Dermis blood vessel endothelial cell (primary cell): ENCODE results near the gene OVCA2. TPM values are rescaled to one million over a fixed set of nuclear protein-coding genes. Genes with fewer than 3 reads are reported as not detected.
"Not testable (repeated sequence)": the region's sequence is repeated elsewhere in the genome, so short reads cannot be mapped to it uniquely, and the experiment has no call there.

Experiments used
- DNase-seq: peaks from one replicate; pipeline ENCODE4 v3.0.0; 2010
- total RNA-seq: library from RNA; depleted of rRNA; stranded (reverse); fragments of >200 nt; gene quantifications from 2 replicates; pipeline ENCODE4 v1.2.3, GENCODE V29; 2014

The OVCA2 gene
- 43.5 and 77.1 TPM in 2 replicates for total RNA-seq

DNA sequence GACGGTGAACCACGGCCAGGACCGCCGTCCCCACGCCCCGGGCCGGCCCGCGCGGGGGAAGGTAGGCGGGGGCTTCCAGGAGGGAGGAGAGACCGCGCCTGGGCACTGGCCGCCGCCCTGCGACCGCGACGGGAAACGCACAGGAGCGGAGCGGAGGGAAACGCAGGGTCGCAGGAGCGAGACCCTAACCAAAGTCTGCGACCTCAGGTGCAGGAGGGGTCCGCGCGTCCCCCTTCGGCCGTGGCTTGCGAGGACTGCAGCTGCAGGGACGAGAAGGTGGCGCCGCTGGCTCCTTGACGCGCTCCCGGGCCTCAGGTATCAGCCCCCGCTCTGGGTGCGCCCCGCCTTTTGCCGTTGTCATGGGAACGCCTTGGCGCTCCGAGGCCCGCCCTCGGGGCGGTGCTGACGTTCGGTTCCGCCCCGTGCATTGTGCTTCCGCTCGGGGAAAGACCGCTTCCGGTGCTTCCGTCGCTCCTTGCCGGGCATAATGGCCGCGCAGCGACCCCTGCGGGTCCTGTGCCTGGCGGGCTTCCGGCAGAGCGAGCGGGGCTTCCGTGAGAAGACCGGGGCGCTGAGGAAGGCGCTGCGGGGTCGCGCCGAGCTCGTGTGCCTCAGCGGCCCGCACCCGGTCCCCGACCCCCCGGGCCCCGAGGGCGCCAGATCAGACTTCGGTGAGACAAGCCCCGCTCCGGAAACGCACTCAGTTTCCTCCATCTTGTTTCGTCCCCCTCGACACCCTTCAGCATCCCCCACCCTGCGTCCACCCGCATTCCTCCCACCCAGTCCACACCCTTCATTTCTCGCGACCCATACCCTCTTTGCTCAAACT is at the start of gene OVCA2:
Gene OVCA2, plus strand, starts transcription at position 462 of the 829 bp plus-strand sequence. Its CDS starts 26 bp downstream, at position 488.
- DNase-seq, result peak; percentile 96

DNA sequence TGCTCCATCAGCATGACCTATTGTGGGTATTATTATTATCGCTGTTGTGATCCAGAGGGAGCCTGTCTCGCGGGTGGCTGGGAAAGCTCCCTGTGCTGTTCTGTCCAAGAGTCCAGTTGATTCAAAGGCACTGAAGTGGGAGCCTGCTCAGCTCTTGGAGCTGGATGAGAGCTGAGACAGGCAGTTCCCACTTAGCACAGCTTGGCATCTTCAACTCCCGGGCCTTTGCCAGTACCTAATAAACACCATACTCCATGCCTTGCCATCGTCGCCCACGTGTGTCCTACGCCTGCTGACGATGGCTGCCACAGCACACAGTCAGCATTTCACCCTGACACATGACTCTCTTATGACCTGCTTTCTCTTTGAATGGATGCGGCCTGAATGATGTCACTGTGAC is 49.3 kb upstream of the OVCA2 start:
- DNase-seq, result no peak

- no peak for DNase-seq
Measured at GRCh38 chr17:1994707-1995106, 47.1 kb upstream of the OVCA2 start.

GRCh38 chr17:1995321-1995892 is 46.4 kb upstream of the OVCA2 start:
- DNase-seq, result no peak

DNA sequence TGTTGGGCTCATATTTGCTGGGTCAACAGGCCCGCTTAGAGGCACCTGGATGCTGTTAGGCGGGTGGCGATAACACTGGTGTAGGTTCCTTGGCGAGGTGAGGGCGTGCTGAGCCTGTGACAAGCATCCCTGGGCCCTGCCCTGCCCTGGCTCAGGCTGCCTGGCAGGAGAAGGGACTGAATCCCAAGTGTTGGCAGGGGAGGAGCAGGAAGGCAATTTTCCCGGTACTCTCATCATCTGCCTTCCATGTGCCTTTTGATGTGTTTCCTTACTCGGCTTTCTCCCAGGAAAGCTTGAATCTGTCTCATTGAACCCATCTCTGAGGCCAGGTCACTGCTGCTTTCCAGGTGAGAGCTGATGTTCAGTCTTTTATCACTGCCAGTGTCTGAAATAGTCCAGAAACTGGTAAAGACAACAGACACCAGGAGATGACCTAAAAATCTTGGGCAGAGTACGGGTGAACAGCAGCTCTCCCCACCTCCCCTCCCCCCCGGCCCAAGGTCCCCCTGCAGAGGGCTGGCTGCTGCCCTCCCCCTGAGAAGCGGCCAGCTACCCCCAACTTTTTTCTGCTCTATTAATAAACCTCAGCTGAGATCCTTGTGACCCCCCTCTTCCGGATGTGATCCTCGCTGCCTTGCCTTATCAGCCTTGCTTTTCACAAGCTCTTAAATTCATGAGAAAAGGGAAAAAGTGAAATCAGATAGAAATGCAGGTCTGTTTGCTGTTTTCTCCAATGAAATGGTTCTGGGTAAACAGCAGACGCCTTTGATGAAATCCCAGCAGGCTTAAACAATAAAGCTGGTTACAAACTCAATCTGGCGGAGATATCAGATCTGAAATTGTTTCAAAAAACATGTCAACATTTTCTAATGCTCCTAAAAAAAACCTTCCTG is 45.7 kb upstream of the OVCA2 start:
- DNase-seq, result no peak

DNA sequence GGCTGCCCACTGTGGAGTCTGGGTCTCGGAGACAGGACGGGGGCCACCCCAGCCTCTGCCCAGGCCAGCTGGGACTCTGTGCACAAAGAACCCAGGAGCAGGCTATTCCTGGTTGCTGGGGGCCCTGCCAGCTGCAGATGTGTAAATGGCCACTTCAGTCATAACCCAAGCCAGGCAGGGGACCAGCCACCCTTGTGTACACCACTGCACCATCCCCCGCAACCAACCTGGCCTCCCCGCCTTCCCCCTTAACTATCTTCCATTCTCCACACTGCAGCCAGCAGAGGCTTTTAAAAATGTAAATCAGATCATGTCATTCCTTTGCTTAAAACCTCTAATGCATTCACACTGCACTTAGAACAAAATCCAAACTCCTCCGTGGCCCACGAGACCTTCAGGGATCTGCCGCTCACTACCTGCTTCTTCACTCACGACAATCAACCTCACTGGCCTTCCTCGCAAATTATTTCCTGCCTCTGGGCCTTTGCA is 45.0 kb upstream of the OVCA2 start:
- no peak for DNase-seq

- DNase-seq, result no peak
Measured at GRCh38 chr17:1997289-1997926, 44.4 kb upstream of the OVCA2 start.

- peak; percentile 23 for DNase-seq
Measured at GRCh38 chr17:1997927-1998742, 43.7 kb upstream of the OVCA2 start.

DNA sequence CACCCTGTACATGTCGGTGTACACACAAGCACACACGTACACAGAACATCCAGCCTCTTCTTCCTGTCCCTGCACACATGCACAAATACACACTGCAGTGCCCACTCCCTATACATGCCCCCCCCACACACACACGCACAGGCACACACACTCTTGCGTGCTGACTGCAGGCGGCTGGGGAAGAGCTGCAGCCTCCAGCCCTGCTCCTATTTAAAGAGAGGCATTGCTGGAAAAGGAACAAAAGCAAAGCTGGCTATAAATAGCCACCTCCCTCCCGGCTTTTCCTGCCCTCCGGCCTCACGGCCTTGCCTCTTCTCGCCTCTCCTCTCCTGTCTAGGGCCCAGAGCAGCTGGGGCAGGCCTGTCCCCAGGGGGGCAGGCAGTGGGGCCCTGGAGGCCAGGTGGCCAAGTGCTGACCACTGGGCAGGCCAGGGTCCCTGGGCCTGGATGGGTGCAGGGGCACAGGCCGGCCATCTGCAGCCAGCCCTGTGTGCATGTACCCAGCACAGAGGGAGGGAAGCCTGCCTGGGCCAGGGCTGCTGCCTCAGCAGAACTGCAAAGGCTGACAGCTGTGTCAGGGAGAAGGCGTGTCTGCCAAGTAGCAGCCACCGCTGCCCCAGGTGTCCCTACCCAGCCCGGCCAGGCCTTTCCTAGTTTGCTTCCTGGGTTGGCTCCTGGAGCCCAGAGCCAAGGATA is 42.1 kb upstream of the OVCA2 start:
- peak; percentile 43 for DNase-seq

- no peak for DNase-seq
Measured at GRCh38 chr17:2002767-2003329, 39.0 kb upstream of the OVCA2 start.

DNA sequence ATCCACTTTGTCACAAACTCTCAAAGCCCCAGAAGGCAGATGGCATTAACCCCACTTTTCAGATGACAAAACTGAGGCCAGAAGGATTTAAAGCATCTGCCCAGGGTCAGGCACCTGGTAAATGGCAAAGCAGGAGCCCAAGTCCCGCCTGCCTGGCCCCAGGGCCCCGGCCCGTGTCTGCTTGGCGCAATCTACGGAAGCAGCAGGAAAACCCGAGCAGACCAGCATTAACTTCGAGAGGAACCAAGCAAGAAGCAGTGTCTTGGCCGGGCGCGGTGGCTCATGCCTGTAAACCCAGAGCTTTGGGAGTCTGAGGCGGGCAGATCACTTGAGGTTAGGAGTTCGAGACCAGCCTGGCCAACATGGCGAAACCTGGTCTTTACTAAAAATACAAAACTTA is 38.3 kb upstream of the OVCA2 start:
- DNase-seq, result no peak

DNA sequence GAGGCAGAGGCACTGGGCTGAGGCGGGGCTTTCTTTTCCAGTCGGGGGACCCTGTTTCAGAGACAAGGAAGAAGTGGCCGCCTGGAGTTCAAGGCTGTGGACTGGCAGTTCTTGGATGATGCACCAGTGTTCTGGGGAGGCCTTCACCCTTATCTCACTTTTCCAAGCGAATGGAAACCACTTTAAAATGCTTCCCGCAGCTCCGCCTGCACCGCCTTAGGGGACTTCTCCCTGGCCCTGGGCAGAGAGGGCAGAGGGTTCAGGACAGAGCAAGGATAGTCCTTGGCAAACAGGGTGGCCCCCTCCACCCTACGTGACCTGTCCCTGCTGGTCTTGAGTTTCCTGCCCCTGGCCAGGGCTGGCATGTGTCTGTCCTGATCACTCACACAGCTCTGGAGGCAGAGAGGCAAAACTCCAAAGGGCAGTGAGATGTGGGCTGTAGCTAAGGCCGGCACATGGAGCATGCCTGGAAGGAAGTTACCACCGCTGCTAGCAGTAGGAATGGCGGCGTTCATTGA is 37.3 kb upstream of the OVCA2 start:
- DNase-seq, result no peak

DNA sequence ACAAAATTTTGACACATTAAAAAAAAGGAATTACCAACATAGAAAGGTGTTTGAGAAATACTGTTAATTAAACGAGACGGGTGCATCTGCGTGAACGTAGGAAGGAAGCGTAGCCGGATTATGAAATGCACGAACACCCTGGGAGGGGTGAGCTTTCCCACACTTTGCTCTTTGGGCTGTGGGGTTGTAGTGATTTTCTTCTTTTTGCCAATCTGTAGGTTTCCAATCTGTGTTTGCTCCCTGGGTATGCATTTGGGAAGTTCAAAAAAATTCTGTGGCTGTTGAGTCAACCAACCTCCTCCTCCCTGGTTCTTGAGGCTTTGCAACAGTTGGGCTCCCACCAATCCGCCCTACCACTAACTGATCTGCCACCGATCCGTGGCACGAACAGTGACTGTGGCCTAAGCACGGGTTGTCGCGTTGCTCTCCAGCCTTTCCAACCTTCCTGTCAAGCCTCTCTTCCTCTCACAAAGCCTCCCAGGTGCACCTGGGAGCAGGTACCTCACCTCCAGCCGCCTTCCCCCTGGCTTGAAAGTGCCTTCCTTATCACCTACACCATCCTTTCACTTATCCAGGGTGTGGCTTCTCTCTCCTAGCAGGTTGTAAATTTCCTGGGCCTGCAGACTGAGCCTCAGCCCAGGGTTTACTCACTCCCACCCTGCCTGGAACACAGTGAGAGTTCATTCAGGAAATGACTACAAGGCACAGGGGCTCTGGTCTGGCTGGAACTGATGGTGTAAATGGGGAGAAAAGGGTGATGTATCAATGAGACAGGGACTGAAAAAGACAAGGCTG is 33.3 kb upstream of the OVCA2 start:
- no peak for DNase-seq

DNA sequence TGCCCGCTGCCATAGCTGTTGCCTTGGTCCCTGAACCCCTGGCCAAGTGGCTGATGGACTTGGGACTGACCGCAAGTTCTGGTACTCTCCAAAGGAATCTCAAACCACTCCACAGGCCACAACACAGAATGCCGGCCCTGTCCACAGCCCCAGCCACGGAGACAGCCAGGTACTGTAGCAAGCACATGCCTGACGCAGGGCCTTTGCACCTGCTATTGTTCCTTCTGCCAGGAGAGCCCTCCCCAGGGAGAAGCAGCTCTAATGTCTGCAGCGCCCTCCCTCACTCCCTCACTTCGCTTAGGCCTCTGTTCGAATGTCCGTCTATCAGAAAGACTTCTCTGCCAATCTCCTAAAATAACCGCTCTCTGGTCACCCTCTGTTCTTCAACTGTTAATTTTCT is 32.1 kb upstream of the OVCA2 start:
- no peak for DNase-seq

GRCh38 chr17:2011411-2012371 is 30.1 kb upstream of the OVCA2 start:
- DNase-seq, result no peak

GRCh38 chr17:2012499-2012898 is 29.3 kb upstream of the OVCA2 start:
- no peak for DNase-seq

- not testable (repeated sequence) for DNase-seq
Measured at GRCh38 chr17:2013220-2013993, 28.4 kb upstream of the OVCA2 start.

GRCh38 chr17:2013994-2014317 is 27.9 kb upstream of the OVCA2 start:
- no peak for DNase-seq
